HG02943 (cell line): ENCODE measurements around the gene GJA4.
"Not testable (repeated sequence)": the region's sequence is repeated elsewhere in the genome, so short reads cannot be mapped to it uniquely, and the experiment has no call there.

Experiments
- ATAC-seq: cut with Tn5 transposase; IDR thresholded peaks from one replicate; pipeline ENCODE4 v1.9.1; 2021; ENCODE audit warnings: mild to moderate bottlenecking, low read depth, moderate library complexity; ENCODE audit not compliant: unreplicated experiment

GJA4 gene

DNA sequence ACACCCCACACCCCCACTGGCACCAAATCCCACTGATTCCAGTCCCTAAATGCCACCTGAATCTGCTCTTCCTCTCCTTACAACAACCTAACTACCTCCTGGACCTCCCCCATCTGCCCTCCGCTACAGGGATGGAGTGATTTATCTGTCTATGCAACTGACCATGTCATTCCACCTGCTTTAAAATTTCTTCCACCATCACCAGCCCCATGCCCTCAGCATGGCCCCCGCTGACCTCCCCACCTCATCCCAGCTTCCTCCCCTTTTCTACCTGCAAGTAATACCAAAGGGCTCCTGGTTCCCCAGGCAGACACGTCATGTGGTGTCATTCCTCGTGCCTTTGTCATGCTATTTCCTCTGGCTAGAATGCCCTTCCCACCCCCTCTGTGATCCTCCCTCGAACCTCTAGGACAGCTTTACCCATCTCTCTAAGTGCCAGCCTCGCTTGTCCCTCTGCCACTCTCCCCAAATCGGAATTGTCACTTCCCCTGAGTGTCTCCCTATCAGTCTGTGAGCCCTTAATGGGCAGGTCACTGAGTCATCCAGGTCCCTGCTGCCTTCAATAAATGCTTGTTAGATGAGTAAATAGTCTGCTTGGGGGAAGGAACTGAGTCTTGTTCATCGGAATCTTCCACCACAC is 29.5 kb upstream of the GJA4 start:
- no peak for ATAC-seq

DNA sequence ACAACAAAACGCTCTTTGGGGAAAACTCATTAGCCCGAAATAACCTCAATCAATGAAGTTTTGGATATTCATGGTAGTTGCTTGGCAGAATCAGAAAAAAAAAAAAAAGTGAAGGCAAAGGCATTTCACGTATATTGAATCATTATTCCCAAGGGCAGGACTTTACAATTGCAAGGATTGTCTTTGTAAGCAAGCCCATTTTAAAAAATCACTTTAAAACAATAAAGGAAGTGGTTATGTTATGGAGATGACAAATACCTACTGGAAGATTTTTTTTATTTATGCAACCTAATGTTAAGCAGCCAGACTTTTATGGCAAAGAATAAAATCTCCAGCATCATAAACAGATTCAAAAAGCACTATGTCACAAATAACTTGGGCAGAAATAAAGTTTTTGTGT is 23.9 kb upstream of the GJA4 start:
- ATAC-seq = no peak

DNA sequence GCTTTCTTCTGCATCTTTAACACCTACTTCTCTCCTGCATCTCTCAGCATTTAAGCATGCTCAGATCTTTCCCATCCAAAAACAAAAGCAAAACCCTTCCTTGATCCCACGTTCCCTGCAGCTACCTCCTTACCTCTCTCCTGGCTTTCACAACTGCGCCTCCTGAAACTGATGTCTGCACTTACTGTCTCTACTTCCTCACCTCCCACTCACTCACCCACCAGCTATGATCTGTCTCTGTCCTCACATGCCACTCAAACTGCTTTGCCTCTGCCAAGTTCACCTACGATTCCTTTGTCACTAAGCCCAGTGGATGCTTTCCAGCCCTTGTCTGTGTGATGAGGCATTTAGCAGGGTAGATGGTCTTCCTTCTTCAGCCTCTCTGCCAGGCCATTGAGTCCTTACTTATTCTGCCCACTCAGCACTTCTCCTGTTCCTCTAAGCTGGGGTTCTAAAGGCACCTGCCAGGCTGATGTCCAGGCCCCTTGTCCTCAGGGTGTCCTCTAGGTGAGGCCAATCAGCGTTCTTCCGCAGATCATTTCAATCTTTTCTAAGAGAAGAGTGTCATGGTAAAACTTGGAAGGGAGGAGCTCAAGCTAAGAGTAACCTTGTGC is 21.8 kb upstream of the GJA4 start:
- ATAC-seq = no peak

DNA sequence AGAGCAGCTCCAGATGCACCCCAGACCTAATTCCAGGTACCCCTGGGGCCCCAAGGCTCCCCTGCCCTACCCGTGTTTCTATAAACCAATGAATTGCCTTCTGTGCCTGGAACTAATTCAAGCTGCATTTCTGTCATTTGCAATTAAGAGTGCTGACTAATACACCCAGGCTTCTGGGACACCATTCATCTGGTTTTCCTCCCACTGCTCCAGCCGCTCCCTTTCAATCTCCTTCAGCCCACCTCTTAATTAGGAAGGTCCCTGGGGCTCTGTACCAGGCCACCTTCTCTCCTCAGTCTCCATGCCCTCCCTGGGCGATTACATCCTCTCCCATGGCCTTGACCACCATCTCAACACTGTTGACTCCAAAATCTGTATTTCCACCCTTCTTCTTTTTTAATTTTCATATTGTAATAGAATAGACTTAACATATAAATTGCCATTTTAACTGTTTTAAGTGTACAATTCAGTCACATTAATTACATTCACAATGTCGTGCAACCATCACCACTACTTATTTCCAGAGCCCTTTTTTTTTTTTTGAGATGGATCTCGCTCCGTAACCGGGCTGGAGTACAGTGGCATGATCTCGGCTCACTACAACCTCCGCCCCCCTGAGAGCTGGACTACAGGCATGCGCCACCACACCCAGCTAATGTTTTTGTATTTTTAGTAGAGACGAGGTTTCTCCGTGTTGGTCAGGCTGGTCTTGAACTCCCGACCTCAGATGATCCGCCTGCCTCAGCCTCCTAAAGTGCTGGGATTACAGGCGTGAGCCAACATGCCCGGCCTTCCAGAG is 21.0 kb upstream of the GJA4 start:
- ATAC-seq = no peak

DNA sequence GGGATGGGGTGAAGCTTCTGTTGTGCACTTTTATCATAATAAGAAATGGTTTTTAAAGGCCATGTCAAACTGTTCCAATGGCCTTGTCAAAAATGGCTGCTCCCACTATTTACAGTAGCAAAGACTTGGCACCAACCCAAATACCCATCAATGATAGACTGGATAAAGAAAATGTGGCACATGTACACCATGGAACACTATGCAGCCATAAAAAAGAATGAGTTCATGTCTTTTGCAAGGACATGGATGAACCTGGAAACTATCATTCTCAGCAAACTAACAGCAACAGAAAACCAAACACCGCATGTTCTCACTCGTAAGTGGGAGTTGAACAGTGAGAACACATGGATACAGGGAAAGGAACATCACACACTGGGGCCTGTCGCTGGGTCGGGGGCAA is 19.7 kb upstream of the GJA4 start:
- not testable (repeated sequence) for ATAC-seq

DNA sequence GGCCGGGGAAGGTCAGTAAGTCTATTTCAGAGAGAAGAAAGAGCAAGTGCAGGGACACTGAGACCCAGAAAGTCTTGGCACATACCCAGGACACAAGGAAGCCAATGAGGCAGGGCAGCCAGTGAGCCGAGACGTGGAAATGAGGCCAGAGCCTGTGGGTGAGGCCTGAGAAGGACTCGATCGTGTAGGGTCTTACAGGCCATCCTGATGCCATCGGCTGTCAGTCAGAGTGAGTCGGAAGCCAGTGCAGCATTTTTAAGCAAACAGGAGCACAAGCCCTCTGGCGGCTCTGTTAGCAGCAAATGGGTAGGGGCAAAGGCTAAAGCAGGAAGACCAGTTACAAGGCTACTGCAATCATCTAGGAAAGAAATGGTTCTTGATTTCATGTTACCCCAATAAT is 17.8 kb upstream of the GJA4 start:
- ATAC-seq = no peak

DNA sequence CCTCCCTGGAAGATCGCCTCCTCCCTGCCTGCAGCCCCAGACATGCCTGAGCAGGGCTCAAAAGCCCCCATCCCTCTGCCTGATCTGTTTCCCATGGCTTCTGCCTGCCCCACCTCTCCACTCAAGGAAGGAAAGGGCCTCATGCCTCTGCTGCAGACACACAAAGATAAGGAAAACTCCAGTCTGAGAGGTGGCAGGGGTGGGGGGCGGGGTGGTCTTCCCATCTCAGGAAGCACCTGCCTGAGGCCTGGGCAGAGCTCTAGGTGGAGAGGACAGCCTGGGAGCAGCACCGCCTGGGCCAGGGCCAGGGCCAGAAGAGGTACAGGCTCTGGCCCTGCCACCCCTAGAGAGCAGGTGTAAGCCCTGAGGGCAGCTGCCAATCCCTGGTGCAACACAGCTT is 15.9 kb upstream of the GJA4 start:
- ATAC-seq = no peak

DNA sequence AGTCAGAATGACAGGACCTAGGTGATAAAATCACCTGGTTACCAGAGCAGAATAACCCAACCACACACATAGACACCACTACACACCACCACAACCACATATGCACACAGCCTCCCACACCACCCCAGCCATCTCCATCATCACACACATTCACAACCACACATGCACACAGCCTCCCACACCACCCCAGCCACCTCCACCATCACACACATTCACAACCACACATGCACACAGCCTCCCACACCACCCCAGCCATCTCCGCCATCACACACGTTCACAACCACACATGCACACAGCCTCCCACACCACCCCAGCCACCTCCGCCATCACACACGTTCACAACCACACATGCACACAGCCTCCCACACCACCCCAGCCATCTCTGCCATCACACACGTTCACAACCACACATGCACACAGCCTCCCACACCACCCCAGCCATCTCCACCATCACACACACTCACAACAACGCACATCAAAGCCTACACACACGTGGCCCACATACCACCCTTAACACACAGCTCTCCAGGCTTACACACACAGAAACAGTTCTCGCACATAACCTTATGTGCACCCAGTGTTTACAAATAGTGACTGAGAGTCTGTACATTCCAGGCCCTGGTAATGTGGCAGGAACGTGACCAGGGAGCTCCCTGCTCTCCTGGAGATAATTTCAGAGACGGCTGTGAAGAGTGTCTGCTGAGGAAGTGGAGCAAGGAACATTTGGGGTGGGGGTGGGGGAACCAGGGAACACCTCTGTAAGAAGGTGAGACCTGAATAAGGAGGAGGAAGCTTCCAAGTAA is 15.1 kb upstream of the GJA4 start:
- no peak for ATAC-seq

DNA sequence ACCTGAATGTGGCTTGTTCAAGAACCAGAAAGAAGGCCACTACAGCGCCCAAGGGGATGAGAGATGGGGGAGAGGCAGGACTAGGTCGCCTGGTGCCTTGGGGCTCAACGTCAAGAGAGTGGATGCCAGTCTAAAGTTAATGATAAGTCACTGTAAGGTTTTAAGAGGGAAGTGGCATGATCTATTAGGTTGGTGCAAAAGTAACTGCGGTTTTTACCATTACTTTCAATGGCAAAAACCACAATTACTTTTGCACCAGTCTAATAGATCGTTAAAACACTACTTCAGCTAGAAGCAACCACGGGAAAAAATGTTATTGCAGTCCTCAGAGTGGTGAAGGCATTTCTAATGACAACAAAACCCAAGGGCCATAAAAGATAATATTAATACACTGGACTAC is 14.4 kb upstream of the GJA4 start:
- ATAC-seq = no peak

DNA sequence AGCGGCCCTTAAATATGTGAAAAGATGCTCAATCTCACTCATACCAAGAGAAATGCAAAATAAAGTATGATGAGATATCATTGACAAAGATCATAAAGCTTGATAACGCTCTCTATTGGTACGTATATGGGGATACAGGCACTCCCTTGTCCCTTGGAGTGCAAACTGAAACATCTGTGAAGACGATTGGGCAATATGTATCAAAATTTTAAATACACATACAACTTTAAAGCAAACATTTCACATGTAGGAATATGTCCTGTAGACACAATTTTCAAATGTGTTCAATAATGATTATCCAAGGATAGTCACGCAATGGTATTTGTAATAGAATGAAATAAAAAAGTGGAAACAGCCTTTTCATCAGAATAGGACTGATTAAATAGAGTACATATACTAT is 13.8 kb upstream of the GJA4 start:
- no peak for ATAC-seq

DNA sequence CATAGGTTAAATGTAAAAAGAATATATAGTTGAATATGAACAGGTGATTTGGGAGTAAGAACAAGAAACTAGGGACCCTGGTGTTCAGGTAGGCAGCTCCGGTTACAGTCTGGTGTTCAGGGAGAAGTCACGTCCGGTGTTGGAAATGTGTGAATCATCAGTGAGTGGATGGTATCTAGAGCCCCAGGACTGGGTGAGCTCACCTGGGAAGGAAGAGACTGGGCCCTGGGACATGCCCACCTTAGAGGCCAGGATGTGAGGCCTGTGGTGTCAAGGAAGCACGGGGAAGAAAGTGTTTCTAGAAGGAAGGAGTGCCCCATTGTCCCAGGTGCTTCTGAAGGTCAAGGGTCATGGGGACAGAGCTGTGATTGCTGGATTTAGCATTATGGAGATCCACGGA is 13.3 kb upstream of the GJA4 start:
- ATAC-seq = no peak

DNA sequence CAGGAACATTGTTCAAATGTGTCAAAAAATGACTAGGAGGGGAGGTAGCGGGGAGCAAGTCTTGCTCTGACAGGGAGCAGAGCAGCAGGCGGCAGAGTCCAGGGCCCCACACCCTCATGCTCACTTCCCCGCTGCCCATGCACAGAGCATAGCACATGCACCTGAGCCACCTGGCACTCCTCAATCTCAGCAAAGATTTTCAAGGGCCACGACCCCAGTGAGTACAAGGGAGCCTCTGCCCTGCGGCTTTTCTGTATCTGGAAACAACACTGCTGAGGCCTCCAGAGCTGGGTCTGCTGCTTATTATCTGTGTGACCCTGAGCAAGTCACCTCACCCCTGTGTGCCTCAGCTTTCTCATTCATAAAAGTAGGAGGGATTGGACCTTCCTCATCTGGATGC is 12.8 kb upstream of the GJA4 start:
- no peak for ATAC-seq

DNA sequence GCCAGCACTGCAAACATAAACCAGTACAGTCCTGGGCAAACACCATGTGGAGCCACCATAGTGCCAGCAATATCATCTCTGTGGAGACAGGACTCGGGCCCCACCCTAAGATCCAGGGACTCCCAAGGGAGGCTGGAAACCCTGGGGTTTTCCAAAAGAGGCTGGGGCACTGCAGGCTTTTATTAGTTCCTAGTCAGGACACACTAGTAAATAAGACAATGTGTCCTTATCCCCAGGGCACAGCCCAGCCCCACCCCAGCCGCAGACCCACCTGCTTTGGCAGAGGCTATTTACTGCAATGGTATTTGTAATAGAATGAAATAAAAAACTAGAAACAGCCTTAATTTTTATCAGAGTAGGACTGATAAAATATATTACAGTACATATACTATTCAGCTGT is 12.3 kb upstream of the GJA4 start:
- no peak for ATAC-seq

DNA sequence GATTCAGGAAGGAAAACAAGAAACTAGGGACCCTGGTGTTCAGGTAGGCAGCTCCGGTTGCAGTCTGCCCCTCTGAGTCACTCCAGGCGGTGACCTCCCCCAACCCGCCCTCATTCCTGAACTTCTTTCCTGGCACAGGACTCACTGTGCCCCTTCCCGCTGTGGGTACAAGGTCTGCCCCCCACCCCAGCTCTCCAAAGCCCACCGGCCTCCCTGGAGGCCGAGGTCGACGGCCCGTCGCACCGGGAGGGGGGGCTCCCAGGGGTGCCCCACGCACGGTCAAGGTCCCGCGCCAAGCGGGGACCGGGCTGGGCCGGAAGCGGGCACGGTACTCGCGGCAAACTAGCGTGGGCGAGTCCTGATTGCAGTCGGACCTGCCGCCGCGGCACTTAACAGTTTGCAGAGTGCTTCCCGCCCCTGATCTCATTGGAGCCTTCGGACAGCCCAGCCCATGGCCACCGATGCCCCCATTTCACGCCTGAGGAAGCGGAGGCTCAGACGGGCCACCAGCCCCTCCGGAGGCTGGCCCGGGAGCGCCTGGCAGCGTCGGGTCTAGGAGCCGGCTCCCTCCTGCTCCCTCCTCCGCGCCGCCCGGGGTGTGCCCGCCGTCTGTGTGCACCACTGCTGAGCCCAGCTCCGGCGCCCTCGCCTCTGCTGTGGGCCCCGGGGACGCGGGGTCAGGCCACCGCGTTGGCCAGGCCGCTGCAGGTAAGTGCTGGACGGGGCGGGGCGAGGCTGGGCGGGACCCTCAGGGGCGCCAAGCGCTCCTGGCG is 11.5 kb upstream of the GJA4 start, which contains the start of gene GJB3:
Gene GJB3, plus strand, starts transcription at position 144 of the 773 bp plus-strand sequence. CDS start 3,549 bp downstream, outside the sequence.
- ATAC-seq = no peak

DNA sequence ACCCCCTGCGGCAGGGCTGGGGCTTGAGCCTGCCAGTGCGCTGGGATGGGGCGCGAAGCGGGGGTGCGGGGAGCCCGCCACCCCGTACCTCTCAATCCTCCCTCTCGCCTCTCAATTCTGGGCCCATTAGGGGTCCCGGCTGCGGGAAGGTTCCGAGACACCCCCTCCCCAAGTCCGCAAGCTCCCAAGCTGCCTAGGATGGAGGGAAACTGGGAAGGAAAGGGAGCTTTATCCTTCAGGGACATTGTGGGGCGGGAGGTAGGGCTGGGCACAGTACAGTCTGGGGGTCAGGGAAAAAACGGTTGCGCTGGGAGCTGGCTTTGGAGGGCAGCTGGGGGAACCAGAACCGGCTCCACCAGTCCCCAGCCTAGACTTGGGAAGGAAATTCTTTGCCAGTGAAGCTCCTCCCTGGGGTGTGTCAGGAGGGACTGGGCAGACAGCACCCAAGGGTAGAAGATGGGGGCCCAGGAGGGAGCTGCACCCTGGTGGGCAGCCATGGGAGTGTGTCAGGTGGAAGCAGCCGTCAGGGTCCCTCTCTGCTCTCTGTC is 10.9 kb upstream of the GJA4 start:
- ATAC-seq = no peak

DNA sequence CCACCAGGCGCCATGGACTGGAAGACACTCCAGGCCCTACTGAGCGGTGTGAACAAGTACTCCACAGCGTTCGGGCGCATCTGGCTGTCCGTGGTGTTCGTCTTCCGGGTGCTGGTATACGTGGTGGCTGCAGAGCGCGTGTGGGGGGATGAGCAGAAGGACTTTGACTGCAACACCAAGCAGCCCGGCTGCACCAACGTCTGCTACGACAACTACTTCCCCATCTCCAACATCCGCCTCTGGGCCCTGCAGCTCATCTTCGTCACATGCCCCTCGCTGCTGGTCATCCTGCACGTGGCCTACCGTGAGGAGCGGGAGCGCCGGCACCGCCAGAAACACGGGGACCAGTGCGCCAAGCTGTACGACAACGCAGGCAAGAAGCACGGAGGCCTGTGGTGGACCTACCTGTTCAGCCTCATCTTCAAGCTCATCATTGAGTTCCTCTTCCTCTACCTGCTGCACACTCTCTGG is 8.0 kb upstream of the GJA4 start:
- no peak for ATAC-seq

DNA sequence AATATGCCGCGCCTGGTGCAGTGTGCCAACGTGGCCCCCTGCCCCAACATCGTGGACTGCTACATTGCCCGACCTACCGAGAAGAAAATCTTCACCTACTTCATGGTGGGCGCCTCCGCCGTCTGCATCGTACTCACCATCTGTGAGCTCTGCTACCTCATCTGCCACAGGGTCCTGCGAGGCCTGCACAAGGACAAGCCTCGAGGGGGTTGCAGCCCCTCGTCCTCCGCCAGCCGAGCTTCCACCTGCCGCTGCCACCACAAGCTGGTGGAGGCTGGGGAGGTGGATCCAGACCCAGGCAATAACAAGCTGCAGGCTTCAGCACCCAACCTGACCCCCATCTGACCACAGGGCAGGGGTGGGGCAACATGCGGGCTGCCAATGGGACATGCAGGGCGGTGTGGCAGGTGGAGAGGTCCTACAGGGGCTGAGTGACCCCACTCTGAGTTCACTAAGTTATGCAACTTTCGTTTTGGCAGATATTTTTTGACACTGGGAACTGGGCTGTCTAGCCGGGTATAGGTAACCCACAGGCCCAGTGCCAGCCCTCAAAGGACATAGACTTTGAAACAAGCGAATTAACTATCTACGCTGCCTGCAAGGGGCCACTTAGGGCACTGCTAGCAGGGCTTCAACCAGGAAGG is 7.4 kb upstream of the GJA4 start:
- no peak for ATAC-seq

DNA sequence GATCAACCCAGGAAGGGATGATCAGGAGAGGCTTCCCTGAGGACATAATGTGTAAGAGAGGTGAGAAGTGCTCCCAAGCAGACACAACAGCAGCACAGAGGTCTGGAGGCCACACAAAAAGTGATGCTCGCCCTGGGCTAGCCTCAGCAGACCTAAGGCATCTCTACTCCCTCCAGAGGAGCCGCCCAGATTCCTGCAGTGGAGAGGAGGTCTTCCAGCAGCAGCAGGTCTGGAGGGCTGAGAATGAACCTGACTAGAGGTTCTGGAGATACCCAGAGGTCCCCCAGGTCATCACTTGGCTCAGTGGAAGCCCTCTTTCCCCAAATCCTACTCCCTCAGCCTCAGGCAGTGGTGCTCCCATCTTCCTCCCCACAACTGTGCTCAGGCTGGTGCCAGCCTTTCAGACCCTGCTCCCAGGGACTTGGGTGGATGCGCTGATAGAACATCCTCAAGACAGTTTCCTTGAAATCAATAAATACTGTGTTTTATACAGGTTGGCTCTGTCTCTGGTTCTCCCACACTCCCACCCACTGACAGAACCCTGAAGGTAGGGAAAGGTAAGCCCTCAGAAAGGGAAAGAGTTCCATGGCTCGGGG is 6.8 kb upstream of the GJA4 start:
- no peak for ATAC-seq
